GM18861 (cell line): ENCODE data around the gene ACACB.

Experiments used
- ATAC-seq: cut with Tn5 transposase; IDR thresholded peaks from one replicate; pipeline ENCODE4 v1.9.1; 2021; ENCODE audit not compliant: unreplicated experiment

ACACB gene

DNA sequence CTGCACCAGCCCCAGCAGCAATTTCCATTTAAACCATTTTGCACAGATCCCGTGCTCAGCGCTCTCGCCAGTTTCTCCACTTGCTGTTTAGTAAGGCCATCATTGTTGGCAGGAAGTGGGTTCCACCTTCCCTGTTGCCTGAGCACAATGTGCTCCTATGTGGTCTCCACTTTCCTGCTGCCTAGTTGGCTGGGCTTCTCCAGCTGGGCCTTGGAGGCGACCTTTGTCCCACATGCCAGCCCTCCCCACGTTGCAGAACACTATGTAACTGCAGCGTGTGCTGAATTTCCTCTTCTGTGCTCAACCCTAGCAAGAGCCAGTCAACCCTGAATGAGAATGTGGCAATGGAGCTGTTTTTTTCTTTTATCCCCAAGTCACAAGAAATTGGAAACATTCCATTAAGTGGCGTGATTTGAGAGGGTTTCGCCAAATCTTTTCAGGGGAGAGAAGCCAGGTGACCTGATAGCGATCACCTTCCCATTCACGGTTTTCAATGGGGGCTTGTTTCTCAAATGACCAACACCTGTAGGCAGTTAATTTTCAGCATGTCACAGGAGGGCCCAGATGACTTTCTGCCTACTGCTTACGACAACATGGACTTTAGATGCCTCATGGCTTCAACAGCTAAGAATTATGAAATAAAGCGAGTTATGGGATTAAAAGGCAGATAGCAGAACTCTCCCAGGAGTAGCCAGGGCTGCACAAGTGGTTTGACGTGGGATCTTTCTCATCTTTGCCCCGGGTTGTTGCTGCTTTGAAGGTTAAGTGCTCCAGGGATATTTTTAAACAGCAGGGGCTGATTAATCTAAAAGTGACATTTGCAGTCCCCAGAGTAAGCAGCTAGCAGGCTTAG is at the start of gene ACACB:
Gene ACACB (plus strand): TSS at position 830 of the 853 bp plus-strand sequence. CDS start 22,819 bp downstream, outside the sequence.
- ATAC-seq = no peak

- no peak for ATAC-seq
Observed at GRCh38 chr12:109069307-109070271, 46.8 kb upstream of the ACACB start.

DNA sequence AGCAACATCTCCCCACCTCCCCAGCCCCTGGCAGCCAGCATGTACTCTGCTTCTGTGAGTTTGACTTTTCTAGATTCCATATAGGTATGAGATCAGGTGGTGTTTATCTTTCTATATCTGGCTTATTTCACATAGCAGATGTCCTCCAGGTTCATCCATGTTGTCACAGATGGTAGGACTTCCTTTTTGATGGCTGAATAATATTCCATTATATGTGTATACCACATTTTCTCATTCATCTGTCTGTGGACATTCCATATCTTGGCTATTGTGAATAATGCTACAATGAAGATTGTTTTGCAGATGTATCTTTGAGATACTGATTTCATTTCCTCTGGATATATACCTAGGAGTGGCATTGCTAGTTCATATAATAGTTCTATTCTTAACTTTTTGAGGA is 41.5 kb upstream of the ACACB start:
- no peak for ATAC-seq

DNA sequence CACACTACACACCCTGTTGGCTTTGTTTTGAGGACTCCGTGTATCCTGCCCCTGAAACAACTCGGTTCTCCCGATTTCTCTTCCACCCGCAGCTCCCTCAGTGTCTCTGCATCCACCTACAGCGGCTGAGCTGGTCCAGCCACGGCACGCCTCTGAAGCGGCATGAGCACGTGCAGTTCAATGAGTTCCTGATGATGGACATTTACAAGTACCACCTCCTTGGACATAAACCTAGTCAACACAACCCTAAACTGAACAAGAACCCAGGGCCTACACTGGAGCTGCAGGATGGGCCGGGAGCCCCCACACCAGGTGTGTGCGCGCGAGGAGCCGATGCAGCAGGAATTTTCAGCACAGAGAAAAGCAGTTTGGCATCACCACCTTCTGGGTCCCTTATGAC is 33.6 kb upstream of the ACACB start:
- ATAC-seq = no peak

DNA sequence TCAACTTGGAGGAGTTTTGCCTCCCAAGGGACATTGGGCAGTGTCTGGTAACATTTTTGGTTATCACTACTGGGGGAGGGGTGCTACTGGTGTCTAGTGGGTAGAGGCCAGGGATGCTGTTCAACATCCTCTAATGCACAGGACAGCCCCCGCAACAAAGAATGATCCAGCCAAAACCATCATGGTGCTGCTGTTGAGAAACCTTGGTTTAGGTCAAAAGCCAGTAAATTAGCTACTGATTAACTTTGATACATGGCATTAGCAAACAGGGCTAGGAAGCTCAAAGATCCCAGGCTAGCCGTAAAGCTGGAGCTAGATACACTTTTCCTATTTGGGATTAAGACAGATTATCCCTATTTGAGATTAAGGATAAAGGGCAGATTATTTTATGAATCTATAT is 32.0 kb upstream of the ACACB start:
- ATAC-seq = no peak

DNA sequence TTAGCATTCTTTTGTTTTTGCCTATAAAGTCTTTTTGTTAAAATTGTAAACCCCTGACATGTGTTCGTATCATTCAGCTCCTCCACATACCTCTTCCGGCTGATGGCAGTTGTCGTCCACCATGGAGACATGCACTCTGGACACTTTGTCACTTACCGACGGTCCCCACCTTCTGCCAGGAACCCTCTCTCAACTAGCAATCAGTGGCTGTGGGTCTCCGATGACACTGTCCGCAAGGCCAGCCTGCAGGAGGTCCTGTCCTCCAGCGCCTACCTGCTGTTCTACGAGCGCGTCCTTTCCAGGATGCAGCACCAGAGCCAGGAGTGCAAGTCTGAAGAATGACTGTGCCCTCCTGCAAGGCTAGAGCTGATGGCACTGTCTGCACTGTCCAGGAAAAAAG is 30.8 kb upstream of the ACACB start:
- no peak for ATAC-seq

DNA sequence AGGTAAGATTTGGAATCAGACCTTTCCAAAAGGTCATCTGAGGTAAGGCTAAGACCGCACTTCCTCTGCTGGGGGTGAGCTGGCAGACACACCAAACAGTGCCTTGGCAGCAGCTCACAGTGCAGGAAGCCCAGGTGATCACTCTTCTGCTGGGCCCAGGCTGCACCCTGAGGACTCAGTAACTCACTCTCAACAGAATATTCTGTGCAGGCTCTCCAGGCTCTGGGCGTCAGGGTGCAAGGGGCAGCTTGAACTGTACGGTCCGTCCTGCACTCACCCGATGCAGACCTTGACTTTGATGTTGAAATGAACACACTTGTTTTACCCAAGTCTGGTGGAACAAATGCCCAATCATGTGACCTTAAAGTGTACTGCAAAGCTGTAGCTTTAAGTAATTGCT is 29.1 kb upstream of the ACACB start:
- no peak for ATAC-seq

DNA sequence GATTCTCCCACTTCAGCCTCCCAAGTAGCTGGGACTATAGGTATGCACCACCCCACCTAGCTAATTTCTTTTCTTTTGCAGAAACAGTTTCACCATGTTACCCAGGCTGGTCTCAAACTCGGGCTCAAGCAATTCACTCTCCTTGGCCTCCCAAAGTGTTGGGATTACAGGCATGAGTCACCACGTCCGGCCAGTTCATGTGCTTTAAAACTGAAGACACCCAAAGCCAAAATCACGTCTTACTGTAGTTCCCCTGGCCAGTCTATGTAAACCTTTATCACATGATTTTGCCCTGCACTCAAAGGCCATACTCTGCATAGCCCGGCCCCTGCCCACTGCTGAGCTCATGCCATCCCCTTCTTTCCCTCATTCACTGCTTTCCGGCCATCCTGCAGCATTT is 27.6 kb upstream of the ACACB start:
- ATAC-seq = no peak

DNA sequence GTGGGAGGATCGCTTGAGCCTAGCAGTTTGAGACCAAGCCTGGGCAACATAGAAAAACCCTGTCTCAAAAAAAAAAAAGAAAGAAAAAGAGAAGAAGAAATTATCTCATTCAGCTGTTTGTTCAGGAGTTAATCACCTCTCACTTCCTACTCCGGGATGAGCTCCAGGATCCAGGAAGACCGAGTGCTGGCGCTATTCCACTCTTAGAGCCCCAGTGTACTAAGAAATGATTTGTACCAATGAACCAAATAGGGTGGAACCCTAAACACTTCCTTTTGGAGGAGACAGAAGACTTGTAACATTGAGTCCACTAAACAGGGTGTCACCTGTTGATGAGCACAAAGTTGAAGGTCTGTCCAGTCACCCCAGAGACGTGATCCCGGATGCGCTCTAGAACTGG is 26.7 kb upstream of the ACACB start:
- ATAC-seq = no peak

GRCh38 chr12:109092497-109093021 is 23.8 kb upstream of the ACACB start:
- ATAC-seq = no peak

GRCh38 chr12:109093022-109093918 is 23.1 kb upstream of the ACACB start, which contains the start of gene ALKBH2:
Gene ALKBH2, minus strand, starts transcription at chr12:109093472. Its CDS starts 686 bp downstream, at chr12:109092786.
- peak; percentile 61 for ATAC-seq

DNA sequence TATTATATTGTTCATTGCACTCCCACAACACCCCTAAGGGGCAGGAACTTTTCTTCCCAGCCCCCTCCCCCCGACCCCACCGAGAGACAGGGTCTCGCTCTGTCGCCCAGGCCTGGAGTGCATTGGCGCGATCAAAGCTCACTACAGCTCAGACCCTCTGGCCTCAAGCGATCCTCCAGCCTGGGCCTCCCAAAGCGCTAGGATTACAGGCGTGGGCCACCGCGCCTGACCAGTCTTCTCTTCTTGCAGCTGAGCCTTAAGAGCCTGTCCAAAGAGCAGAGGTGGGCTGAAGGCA is 19.3 kb upstream of the ACACB start:
- no peak for ATAC-seq

GRCh38 chr12:109097435-109098182 is 18.8 kb upstream of the ACACB start, which contains the start of gene UNG:
Gene UNG, plus strand, starts transcription at chr12:109097597. Its CDS starts 83 bp downstream, at chr12:109097680.
- ATAC-seq = peak; percentile 81

DNA sequence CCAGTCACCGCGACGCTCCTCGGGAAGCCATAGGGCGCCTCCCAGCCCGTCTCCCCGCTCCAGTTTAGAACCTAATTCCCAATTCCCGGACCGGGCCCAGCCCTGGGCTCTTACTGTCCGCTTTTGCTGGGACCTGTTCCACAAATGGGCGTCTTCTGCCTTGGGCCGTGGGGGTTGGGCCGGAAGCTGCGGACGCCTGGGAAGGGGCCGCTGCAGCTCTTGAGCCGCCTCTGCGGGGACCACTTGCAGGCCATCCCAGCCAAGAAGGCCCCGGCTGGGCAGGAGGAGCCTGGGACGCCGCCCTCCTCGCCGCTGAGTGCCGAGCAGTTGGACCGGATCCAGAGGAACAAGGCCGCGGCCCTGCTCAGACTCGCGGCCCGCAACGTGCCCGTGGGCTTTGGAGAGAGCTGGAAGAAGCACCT is 18.2 kb upstream of the ACACB start:
- ATAC-seq = peak; percentile 16

DNA sequence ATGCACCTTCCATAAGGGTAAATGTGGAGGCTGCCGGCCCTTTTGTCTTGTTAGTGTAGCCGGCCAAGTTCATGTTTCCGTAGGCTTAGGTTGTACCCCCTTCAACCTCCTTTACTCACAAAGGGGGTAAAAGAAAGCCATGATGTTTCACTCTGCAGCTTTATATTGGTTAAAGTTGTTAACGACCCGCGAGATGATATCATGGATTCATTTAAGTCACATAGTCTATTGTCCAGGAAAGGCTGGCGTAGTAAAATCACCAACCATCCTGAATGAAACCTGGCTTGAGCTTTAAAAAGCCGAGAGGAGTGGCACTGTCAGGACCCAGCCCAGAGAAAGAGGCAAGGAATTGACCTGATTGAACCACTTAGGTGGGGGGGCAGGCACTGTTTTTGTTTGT is 17.7 kb upstream of the ACACB start:
- ATAC-seq = no peak

- no peak for ATAC-seq
Observed at GRCh38 chr12:109099431-109100020, 16.9 kb upstream of the ACACB start.

- no peak for ATAC-seq
Observed at GRCh38 chr12:109100741-109101140, 15.6 kb upstream of the ACACB start.

- no peak for ATAC-seq
Observed at GRCh38 chr12:109102491-109102890, 13.9 kb upstream of the ACACB start.

- ATAC-seq = no peak
Observed at GRCh38 chr12:109105176-109105575, 11.2 kb upstream of the ACACB start.
